Fibroblast of skin of abdomen (primary cell): ENCODE measurements around the gene SPCS3.

Source experiments
- DNase-seq: peaks from one replicate; pipeline ENCODE4 v3.0.0-alpha.2; 2013

Gene SPCS3

DNA sequence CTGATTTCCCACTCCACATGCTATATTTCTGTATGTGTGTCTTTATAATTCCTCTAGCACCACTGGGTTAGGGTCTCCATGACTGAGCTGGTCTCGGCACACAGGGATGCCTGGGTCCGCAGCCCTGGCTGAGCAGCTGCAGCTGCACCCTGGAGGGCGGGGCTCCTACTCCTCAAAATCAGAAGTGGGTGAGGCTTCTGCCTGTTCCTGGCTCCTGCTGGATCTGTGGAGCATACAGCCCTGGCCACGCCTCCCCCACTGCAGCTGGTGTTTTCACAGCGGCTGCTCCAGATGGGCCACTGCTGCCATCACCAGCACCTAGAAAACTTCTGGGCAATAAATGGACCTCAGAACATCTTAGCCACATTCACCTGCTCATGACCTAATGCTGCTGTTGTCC is 30.9 kb downstream of the SPCS3 start:
- DNase-seq = no peak

DNA sequence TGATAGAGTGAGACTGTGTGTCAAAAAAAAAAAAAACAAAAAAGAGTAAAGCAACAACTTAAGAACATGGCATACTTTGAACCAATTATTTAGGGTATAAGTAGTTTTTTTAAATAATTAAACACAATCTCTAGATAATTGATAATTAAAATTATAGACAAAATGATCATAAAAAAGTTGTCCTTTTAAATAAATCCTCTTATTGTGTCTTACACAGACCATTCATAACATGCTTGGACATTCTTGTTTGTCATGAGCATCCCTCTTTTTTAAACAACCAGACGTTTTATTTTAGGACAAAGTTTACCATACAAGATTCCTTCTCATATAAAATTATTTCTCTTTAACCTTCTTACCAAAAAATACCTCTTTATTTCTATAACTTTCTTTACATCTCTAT is 35.1 kb downstream of the SPCS3 start:
- DNase-seq = no peak

DNA sequence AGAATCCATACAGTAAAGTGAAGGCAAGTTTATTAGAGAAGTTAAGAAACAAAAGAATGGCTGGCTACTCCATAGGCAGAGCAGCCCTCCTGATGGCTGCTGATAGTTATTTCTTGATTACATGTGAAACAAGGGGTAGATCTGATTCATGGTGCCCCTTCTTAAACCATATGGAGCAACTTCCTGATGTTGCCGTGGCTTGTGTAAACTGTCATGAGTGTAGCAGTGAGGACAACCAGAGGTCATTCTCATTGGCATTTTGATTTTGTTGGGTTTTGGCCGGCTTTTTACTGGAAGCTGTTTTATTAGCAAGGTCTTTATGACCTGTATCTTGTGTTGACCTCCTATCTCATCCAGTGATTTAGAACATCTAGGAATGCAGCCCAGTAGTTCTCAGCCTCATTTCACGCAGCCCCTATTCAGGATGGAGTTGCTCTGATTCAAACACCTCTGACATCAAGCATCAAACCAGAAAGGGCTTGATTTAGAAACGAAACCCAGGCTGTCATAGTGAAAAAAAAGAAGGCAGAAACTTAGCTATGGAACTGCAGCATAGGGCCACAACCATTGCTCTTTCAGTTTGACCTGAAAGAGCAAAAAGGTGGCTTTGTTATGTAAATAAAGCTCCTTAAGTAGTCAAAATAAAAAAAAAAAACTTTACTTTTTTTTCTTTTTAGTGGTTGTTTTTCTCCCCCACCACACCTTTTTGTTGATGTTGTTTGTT is 37.8 kb downstream of the SPCS3 start:
- DNase-seq = no peak

DNA sequence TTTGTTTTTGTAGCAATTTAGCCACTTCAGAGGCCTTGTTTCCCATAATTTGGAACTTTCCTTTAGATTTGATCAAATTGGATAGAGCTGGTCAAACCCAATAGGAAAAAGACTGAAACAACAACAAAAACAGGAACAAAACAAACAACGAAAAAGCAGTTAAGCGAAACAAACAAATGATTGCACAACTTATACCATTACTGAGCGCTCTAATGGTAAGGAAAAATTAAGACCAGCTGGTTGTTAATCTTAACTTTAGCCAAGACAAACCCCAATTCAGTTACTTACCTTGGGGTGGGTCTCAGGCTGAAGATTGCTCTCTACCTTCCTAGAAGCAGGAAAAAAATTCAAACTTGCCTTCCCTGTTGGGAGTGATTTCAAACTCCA is 38.3 kb downstream of the SPCS3 start:
- no peak for DNase-seq

DNA sequence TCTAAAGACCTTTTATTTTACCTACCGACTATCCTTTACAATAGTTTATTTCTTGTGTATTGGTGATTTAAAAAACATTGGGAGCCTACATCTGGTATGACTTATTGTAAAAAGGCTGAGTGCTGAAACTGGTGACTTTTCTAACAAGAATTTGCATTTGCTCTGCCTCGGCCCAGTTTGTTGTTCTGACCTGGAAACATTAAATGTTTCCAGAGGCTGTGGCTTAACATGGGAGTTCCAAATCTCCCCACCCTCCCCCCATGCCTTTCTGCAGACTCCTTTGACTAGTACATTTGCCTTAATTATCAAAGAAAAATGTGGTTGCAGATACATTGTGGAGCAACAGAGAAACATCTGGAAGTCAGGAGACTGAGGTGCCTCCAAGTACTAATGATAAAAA is 39.8 kb downstream of the SPCS3 start:
- peak; percentile 94 for DNase-seq

DNA sequence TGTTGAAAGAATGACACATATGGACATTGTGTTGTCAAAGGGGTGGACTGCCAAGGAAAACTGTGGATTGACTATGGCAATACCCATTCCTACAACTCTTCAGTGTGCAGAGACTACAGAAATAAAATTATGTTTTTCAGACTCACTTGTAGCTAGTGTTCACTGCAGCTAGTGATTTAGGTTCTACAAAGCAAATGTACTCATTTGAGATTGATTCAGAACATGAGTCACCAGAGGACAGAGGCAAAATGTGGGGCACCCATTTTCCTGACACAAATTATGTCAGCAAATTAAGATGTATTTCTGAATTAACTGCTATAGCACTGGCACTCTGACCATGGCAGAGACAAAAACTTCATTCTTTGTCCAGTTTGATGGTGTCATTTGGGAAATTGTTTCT is 40.7 kb downstream of the SPCS3 start:
- DNase-seq = peak; percentile 21

DNA sequence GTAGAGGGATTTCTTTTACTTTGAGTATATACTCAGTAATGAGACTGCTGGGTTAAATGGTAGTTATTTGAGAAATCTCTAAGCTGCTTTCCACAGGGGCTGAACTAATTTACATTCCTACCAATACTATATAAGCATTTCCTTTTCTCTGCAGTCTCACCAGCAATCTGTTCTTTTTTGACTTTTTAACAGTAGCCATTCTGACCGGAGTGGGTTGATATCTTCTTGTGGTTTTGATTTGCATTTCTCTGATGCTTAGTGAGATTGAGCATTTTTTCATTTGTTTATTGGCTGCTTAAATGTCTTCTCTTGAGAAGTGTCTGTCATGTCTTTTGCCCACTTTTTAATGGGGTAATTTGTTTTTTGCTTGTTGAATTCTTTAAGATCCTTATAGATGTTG is 43.3 kb downstream of the SPCS3 start:
- no peak for DNase-seq

DNA sequence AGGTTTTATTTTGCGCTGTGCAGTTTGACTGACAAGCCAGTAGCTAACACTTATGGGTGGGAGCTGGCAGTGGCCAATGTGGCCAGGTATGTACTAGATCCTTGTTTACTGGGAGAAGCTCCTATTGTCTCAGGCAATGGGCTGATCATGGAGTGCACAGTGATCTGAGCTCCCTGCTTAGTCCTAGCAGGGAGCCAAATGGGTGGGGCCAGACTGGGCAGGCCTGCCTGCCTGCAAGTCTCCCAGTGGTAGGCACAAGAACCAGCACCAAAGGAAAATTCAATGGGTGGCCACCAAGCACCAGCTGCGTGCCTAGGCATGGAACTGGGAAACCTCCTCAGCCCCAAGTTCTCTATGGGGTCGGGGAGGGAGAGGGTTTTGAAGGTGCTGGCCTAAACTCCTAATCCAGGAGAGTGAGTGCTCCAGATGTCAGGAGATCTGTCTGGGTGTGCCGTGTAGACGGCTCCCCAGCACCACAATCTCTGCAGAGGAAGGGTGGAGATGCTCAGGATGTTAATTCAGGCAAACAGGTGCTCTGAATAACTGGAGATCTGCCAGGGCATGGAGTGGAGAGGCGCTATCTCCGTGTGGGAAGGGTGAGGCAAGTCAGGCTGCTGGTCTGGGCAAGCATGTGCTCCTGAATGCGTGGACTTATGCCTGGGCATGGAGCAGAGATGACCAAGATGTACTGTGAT is 48.2 kb downstream of the SPCS3 start:
- no peak for DNase-seq

DNA sequence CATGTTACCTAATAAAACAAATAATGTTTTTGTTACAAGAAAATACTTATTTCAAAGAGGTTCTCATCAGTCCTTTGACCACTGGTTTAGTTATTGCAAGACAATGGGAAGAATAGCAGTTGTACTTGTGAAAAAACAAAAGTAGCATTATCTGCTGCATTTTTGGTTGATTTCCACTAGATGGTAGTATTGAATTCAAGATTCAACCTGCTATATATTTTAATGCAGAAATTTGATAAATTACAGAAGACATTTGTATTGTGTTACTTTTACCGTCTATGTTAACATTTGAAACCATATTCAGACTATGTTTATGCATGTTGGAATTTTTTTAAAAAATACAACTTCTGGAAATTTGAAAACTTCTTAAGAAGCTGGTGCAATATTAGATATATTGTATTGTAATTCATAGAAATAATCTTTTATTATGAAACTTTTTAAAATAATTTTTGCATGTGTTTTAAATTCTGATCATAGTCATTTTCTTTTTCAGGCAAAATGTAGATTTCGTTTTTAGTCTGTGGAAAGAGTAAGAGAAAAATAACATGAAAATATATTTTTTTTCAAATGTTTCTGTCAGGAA is 56.4 kb downstream of the SPCS3 start:
- peak; percentile 23 for DNase-seq

DNA sequence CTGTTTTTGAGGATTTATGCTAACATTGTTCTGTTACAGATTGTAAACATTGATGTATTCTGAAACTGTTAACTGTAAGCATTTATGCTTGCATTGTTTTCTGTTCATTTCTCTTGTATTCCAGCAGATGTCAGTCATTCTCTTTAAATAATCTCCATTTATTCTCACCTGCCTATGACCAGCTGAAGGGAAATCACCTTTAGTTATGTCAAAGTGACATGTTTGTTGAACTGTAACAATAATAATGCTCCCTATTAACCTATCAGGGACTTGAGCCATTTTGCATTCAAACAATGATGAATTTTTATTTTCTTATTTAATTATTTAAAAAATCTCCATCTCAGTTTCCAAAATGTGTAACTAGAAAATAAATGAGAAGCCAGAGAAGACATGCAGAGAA is 58.0 kb downstream of the SPCS3 start:
- DNase-seq = no peak

DNA sequence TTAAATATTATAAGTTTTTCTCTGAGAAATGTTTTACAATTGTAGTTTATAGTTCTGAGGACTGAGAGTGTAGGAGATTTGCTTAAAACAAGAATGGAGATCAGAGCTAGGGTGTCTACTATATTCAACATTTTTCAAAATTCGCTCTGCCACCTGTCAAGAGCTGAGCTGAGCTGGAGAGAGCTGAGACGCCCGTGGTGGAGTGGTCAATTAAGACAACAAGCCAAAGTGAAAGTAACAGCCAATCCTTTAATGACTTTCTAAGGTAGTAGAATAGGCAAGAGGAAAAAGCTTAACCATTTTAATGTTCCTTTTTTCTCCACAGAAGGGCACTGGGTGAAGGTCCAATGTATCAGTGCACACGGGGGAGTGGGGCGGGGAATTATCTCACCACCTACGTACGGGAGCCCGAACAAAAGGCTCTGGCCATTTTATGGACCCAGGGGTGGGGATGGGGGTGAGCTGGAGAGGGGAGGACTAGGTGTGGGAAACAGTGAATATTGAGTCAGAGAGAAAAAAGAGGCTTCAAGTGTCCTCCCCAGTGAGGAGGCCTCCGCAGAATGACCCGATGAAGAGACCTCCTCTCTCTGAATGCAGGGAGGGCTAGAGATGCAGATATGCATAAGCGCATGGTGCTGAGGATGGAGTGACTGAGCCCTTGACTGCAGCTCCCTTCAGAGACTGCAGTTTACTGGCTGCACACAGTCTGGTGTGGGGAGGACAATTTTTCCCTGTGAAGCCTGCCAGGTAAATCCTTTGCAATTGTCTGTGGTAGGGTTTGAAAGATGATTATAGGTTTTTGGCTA is 60.8 kb downstream of the SPCS3 start:
- DNase-seq = no peak
